ENCODE results near the gene MEGF8.

- TF ChIP-seq RXRA (IDR thresholded peaks at IDR 0.05) (no peak), HNF4G (IDR thresholded peaks at IDR 0.05) (no peak), GABPA (IDR thresholded peaks at IDR 0.05 in 1 of 2, conservative IDR thresholded peaks at IDR 0.05 in 1 of 2) (no peak)
- TF ChIP-seq, protein P1, sequence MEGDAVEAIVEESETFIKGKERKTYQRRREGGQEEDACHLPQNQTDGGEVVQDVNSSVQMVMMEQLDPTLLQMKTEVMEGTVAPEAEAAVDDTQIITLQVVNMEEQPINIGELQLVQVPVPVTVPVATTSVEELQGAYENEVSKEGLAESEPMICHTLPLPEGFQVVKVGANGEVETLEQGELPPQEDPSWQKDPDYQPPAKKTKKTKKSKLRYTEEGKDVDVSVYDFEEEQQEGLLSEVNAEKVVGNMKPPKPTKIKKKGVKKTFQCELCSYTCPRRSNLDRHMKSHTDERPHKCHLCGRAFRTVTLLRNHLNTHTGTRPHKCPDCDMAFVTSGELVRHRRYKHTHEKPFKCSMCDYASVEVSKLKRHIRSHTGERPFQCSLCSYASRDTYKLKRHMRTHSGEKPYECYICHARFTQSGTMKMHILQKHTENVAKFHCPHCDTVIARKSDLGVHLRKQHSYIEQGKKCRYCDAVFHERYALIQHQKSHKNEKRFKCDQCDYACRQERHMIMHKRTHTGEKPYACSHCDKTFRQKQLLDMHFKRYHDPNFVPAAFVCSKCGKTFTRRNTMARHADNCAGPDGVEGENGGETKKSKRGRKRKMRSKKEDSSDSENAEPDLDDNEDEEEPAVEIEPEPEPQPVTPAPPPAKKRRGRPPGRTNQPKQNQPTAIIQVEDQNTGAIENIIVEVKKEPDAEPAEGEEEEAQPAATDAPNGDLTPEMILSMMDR (IDR thresholded peaks at IDR 0.05; ENCODE audit: low read depth, low read length, missing input control) = no peak
Measured at GRCh38 chr19:42366673-42367072, 41.2 kb downstream of the MEGF8 start.

All from liver (tissue), 3 donors.